ENCODE results near the gene APH1B.

Gene APH1B

GRCh38 chr15:63243776-63244175 is 33.6 kb upstream of the APH1B start:
- Mint-ChIP-seq H3K4me3 (no peak overlapping the region), H3K27me3 (ENCODE audit: low read depth) (no peaks in the 10 kb centered on the region), H3K9me3 (peaks cover 6% of the 10 kb centered on the region), H3K4me1 (ENCODE audit: low read depth) (peaks cover 32% of the 10 kb centered on the region), H3K36me3 (ENCODE audit: low read depth) (peaks cover 44% of the 10 kb centered on the region), H3K27ac (no peak overlapping the region)

- no peak overlapping the region for H3K4me3 Mint-ChIP-seq
- peaks cover 30% of the 10 kb centered on the region for H3K4me1 Mint-ChIP-seq (ENCODE audit: low read depth)
- H3K27me3 Mint-ChIP-seq (ENCODE audit: low read depth) = no peaks in the 10 kb centered on the region
- H3K27ac Mint-ChIP-seq = no peak overlapping the region
- peaks cover 45% of the 10 kb centered on the region for H3K36me3 Mint-ChIP-seq (ENCODE audit: low read depth)
- H3K9me3 Mint-ChIP-seq = peaks cover 6% of the 10 kb centered on the region
These were observed 33.0 kb upstream of the APH1B start for GRCh38 chr15:63244399-63244798.

- Mint-ChIP-seq H3K27ac (no peak overlapping the region), H3K27me3 (ENCODE audit: low read depth) (no peaks in the 10 kb centered on the region), H3K4me1 (ENCODE audit: low read depth) (peaks cover 25% of the 10 kb centered on the region), H3K36me3 (ENCODE audit: low read depth) (peaks cover 46% of the 10 kb centered on the region), H3K9me3 (peaks cover 6% of the 10 kb centered on the region), H3K4me3 (no peak overlapping the region)
These were observed 32.3 kb upstream of the APH1B start for GRCh38 chr15:63244976-63245645.

- Mint-ChIP-seq H3K27ac (no peak overlapping the region), H3K4me3 (no peak overlapping the region), H3K4me1 (ENCODE audit: low read depth) (peaks cover 25% of the 10 kb centered on the region), H3K36me3 (ENCODE audit: low read depth) (peaks cover 55% of the 10 kb centered on the region), H3K9me3 (peaks cover 6% of the 10 kb centered on the region), H3K27me3 (ENCODE audit: low read depth) (no peaks in the 10 kb centered on the region)
These were observed 30.5 kb upstream of the APH1B start for GRCh38 chr15:63246691-63247469.

GRCh38 chr15:63250312-63250965 is 27.0 kb upstream of the APH1B start:
- H3K4me3 Mint-ChIP-seq = no peak overlapping the region
- no peak overlapping the region for H3K27ac Mint-ChIP-seq

GRCh38 chr15:63251701-63252100 is 25.7 kb upstream of the APH1B start:
- H3K9me3 Mint-ChIP-seq = no peaks in the 10 kb centered on the region
- H3K36me3 Mint-ChIP-seq (ENCODE audit: low read depth) = peaks cover 36% of the 10 kb centered on the region
- no peak overlapping the region for H3K27ac Mint-ChIP-seq
- H3K4me3 Mint-ChIP-seq = no peak overlapping the region
- peaks cover 7% of the 10 kb centered on the region for H3K4me1 Mint-ChIP-seq (ENCODE audit: low read depth)
- no peaks in the 10 kb centered on the region for H3K27me3 Mint-ChIP-seq (ENCODE audit: low read depth)

More at GRCh38 chr15:63250312-63250965, 27.0 kb upstream of the APH1B start:
- Mint-ChIP-seq H3K36me3 (ENCODE audit: low read depth) (peaks cover 40% of the 10 kb centered on the region), H3K4me1 (ENCODE audit: low read depth) (peaks cover 10% of the 10 kb centered on the region), H3K9me3 (no peaks in the 10 kb centered on the region), H3K27me3 (ENCODE audit: low read depth) (no peaks in the 10 kb centered on the region)

GRCh38 chr15:63252292-63252691 is 25.1 kb upstream of the APH1B start:
- peaks cover 4% of the 10 kb centered on the region for H3K4me1 Mint-ChIP-seq (ENCODE audit: low read depth)
- peaks cover 30% of the 10 kb centered on the region for H3K36me3 Mint-ChIP-seq (ENCODE audit: low read depth)
- H3K27ac Mint-ChIP-seq = no peak overlapping the region
- no peaks in the 10 kb centered on the region for H3K27me3 Mint-ChIP-seq (ENCODE audit: low read depth)
- H3K9me3 Mint-ChIP-seq = no peaks in the 10 kb centered on the region
- H3K4me3 Mint-ChIP-seq = no peak overlapping the region

GRCh38 chr15:63254991-63255390 is 22.4 kb upstream of the APH1B start:
- Mint-ChIP-seq H3K36me3 (ENCODE audit: low read depth) (peaks cover 26% of the 10 kb centered on the region), H3K27me3 (ENCODE audit: low read depth) (no peaks in the 10 kb centered on the region), H3K9me3 (no peaks in the 10 kb centered on the region), H3K4me1 (ENCODE audit: low read depth) (peaks cover 4% of the 10 kb centered on the region), H3K27ac (no peak overlapping the region), H3K4me3 (no peak overlapping the region)

- H3K9me3 Mint-ChIP-seq = no peaks in the 10 kb centered on the region
- no peaks in the 10 kb centered on the region for H3K27me3 Mint-ChIP-seq (ENCODE audit: low read depth)
- no peak overlapping the region for H3K4me3 Mint-ChIP-seq
- H3K4me1 Mint-ChIP-seq (ENCODE audit: low read depth) = peaks cover 4% of the 10 kb centered on the region
- peaks cover 24% of the 10 kb centered on the region for H3K36me3 Mint-ChIP-seq (ENCODE audit: low read depth)
- H3K27ac Mint-ChIP-seq = no peak overlapping the region
These were observed 21.9 kb upstream of the APH1B start for GRCh38 chr15:63255489-63255990.

GRCh38 chr15:63256433-63257274 is 20.8 kb upstream of the APH1B start:
- Mint-ChIP-seq H3K27me3 (ENCODE audit: low read depth) (no peaks in the 10 kb centered on the region), H3K27ac (no peak overlapping the region), H3K9me3 (no peaks in the 10 kb centered on the region), H3K4me3 (no peak overlapping the region), H3K4me1 (ENCODE audit: low read depth) (peaks cover 4% of the 10 kb centered on the region), H3K36me3 (ENCODE audit: low read depth) (peaks cover 26% of the 10 kb centered on the region)

GRCh38 chr15:63258658-63259057 is 18.7 kb upstream of the APH1B start:
- H3K27me3 Mint-ChIP-seq (ENCODE audit: low read depth) = no peaks in the 10 kb centered on the region
- H3K4me3 Mint-ChIP-seq = no peak overlapping the region
- peaks cover 4% of the 10 kb centered on the region for H3K4me1 Mint-ChIP-seq (ENCODE audit: low read depth)
- H3K36me3 Mint-ChIP-seq (ENCODE audit: low read depth) = peaks cover 35% of the 10 kb centered on the region
- no peaks in the 10 kb centered on the region for H3K9me3 Mint-ChIP-seq
- H3K27ac Mint-ChIP-seq = no peak overlapping the region

GRCh38 chr15:63260791-63261190 is 16.6 kb upstream of the APH1B start:
- Mint-ChIP-seq H3K4me1 (ENCODE audit: low read depth) (no peaks in the 10 kb centered on the region), H3K36me3 (ENCODE audit: low read depth) (peaks cover 40% of the 10 kb centered on the region), H3K9me3 (no peaks in the 10 kb centered on the region), H3K27ac (no peak overlapping the region), H3K4me3 (no peak overlapping the region), H3K27me3 (ENCODE audit: low read depth) (no peaks in the 10 kb centered on the region)

- no peaks in the 10 kb centered on the region for H3K9me3 Mint-ChIP-seq
- H3K36me3 Mint-ChIP-seq (ENCODE audit: low read depth) = peaks cover 39% of the 10 kb centered on the region
- H3K4me1 Mint-ChIP-seq (ENCODE audit: low read depth) = no peaks in the 10 kb centered on the region
- H3K27me3 Mint-ChIP-seq (ENCODE audit: low read depth) = no peaks in the 10 kb centered on the region
- no peak overlapping the region for H3K4me3 Mint-ChIP-seq
- no peak overlapping the region for H3K27ac Mint-ChIP-seq
These were observed 16.1 kb upstream of the APH1B start for GRCh38 chr15:63261311-63261710.

GRCh38 chr15:63263519-63263918 is 13.9 kb upstream of the APH1B start:
- no peaks in the 10 kb centered on the region for H3K9me3 Mint-ChIP-seq
- H3K4me1 Mint-ChIP-seq (ENCODE audit: low read depth) = no peaks in the 10 kb centered on the region
- H3K27me3 Mint-ChIP-seq (ENCODE audit: low read depth) = no peaks in the 10 kb centered on the region
- no peak overlapping the region for H3K4me3 Mint-ChIP-seq
- H3K36me3 Mint-ChIP-seq (ENCODE audit: low read depth) = peaks cover 34% of the 10 kb centered on the region
- H3K27ac Mint-ChIP-seq = no peak overlapping the region

Measured in T-helper 1 cell treated with Interleukin-12 subunit alpha and Interleukin-12 subunit beta and Interleukin-4 antibody, amounts not matched to agents 30 μg/mL and 1 μg/mL, for 36 hours (primary cell).